Measurements from ENCODE around the gene RUBCN. TPM values are rescaled to one million over a fixed set of nuclear protein-coding genes. Genes with fewer than 3 reads are reported as not detected.
A peak's percentile ranks its signal among the peaks of the same experiment; 100 is the strongest.
"Not testable (repeated sequence)": the region's sequence is repeated elsewhere in the genome, so short reads cannot be mapped to it uniquely, and the experiment has no call there.

The RUBCN gene
- total RNA-seq, 2 experiments from 2014 or later: 55.1 to 55.8 TPM

DNA sequence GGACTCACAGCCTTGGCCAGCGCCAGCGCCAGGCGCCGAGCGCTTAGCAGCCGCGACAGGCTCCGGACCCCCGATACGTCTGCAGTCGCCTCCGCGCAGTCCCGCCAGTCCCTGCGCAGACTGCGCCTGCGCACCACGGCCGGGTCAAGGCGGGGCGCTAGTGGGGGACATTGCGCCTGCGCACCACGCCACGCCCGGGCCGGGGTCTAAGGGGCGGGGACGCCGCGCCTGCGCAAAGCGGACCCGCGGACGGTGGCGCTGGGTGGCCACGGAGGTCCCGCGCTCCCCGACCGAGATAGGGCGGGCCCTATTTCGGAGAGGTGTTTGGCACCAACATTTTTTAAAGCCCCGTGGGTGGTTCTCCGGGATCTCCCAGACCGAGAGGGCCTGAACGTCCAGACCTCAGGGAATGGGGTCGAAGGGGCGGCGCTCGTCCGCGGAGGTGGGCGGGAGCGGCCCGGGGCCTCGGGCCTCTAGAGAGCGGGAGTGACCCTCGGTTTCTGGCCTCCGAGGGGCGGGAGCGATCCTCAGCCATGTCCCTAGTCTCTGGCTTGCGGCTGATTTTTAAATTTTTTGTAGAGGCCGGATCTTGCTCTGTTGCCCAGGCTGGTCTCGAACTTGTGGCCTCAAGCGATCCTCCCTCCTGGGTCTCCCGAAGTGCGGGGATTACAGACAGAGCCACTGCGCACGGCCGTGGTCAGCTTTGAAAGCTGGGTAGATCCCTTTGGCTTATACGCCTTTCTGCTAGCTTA, 108.8 kb downstream of the RUBCN start:
- H3K4me3 Mint-ChIP-seq: peak overlapping the region; percentile 81
- POLR2A ChIA-PET: interaction anchor here (1.3 kb wide), 1 partner anchor 15 kb away, joined by 3 read pairs; no protein-coding TSS in a partner anchor
- peak overlapping the region; percentile 70 for H3K27ac Mint-ChIP-seq
- H3K27me3 Mint-ChIP-seq, H3K36me3 Mint-ChIP-seq, H3K4me1 Mint-ChIP-seq, H3K9me3 Mint-ChIP-seq: not testable (repeated sequence)
- peak; percentile 96 for DNase-seq
- peak; percentile 88 for ATAC-seq (ENCODE audit: low read depth)

DNA sequence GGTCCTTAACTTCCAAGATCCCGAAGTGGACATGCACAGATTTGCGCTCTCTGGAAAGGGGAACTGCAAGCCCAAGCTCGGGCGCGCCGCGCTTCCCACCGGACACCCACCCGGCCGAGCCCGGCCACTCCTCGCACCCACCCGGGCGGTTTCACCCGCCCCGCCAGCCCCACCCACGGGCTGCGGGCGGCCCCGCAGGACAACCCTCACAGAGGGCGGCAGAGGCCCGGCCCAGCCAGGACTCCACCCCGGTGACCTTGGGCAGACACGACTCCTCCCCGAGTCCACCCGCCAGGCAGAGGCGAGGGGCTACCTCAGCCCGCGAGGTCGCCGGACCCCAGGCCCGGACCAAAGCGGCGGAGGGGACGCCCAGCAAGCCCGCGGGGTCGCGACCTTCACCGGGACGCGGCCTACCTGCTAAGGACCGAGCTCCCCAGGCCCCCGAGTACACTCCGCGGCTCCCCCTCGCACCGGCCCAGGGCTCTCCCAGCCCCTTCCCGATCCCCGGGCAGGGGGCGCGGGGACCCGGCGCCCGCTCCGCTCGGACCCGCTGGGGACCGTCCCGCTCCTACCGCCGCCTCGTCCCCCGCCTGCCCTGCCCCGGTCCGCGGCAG, 109.4 kb downstream of the RUBCN start:
- POLR2A ChIA-PET, H3K4me1 Mint-ChIP-seq, H3K9me3 Mint-ChIP-seq, H3K27me3 Mint-ChIP-seq, H3K36me3 Mint-ChIP-seq: not testable (repeated sequence)
- Mint-ChIP-seq H3K27ac (peak overlapping the region; percentile 70), H3K4me3 (peak overlapping the region; percentile 83)
- ATAC-seq (ENCODE audit: low read depth) (peak; percentile 59), DNase-seq (peak; percentile 55)

DNA sequence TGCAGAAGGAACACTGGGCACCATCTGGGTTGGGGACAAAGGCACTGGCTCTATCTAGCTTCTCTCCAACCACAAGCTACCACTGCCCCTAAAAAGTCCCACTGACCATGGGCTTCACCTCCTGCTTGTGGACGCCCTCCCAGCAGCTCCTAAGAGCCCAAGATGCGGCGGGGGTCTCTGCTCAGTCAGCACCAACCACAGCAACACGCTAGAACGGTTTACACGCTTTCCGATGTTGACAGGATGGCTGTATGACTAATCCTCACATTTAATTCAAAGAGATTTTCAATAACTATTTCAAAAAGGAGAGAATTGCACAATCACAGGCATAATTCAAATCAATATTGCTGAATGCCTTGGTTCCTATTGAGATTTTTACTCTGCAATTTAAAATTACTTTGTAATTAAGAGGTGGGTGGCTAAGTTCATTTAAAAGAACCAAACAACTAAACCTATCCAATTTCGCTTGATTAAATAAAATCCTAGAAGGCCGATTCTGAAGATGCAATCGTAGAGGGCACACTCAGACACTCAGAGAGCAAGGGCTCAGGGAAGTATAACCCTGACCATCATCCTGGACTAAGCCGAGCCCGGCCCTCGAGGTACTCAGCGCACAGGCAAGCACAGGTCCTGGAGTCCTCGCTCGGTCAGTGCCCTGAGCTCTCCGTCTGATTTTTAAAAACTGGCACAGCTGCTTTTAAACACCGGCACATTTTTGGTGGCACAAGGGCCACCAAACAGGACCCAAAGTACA, 110.1 kb downstream of the RUBCN start:
- Mint-ChIP-seq H3K27ac (peak overlapping the region; percentile 70), H3K4me3 (peak overlapping the region; percentile 83)
- DNase-seq; H3K36me3 Mint-ChIP-seq; ATAC-seq (ENCODE audit: low read depth); H3K27me3 Mint-ChIP-seq; POLR2A ChIA-PET; H3K9me3 Mint-ChIP-seq; H3K4me1 Mint-ChIP-seq: not testable (repeated sequence)

DNA sequence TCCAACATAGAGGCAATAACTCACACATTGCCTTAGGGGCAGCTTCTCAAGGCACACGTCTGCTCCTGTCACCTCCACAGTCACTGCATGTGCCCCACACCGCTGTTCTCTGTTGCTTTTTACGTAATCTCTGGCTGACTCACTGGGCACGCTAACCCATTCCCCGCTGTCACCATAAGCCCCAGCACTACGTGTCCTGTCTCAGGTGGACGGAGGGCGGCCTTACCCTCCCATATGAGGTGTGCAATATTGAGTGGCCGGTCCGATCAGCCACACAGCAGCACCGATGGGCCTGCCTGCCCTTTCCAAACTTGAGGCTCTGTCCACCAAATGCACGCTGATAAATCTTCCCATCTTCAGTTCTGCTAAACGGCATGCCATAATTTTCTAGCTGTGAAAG, 115.2 kb downstream of the RUBCN start:
- DNase-seq; ATAC-seq (ENCODE audit: low read depth); H3K4me1 Mint-ChIP-seq; H3K27ac Mint-ChIP-seq; H3K9me3 Mint-ChIP-seq; H3K27me3 Mint-ChIP-seq; H3K4me3 Mint-ChIP-seq; POLR2A ChIA-PET: not testable (repeated sequence)
- peaks cover 44% of the 10 kb centered on the region for H3K36me3 Mint-ChIP-seq

Other genes starting within 250 kb of the RUBCN start
- gene BDH1, start 180.9 kb downstream of the RUBCN start, total RNA-seq: 100 to 1,000 TPM; 108 to 114 TPM
- gene FYTTD1, start 13.0 kb upstream of the RUBCN start, total RNA-seq: 10 to 100 TPM; 38.0 to 48.8 TPM
- gene LRCH3, start 54.4 kb upstream of the RUBCN start, total RNA-seq: 10 to 100 TPM; 67.1 to 83.4 TPM
- gene RPL35A, start 213.3 kb upstream of the RUBCN start, total RNA-seq: 1,000 to 10,000 TPM; 1,037 to 1,049 TPM
- 1 to 10 TPM; 7.9 to 8.2 TPM for gene LMLN, start 223.3 kb upstream of the RUBCN start, total RNA-seq